HG03521 (cell line): ENCODE measurements around the gene WNK2.
"Not testable (repeated sequence)": the region's sequence is repeated elsewhere in the genome, so short reads cannot be mapped to it uniquely, and the experiment has no call there.

ENCODE experiments used
- ATAC-seq: cut with Tn5 transposase; IDR thresholded peaks from one replicate; pipeline ENCODE4 v1.9.1; 2021; ENCODE audit warnings: mild to moderate bottlenecking, moderate library complexity; ENCODE audit not compliant: unreplicated experiment

The WNK2 gene

DNA sequence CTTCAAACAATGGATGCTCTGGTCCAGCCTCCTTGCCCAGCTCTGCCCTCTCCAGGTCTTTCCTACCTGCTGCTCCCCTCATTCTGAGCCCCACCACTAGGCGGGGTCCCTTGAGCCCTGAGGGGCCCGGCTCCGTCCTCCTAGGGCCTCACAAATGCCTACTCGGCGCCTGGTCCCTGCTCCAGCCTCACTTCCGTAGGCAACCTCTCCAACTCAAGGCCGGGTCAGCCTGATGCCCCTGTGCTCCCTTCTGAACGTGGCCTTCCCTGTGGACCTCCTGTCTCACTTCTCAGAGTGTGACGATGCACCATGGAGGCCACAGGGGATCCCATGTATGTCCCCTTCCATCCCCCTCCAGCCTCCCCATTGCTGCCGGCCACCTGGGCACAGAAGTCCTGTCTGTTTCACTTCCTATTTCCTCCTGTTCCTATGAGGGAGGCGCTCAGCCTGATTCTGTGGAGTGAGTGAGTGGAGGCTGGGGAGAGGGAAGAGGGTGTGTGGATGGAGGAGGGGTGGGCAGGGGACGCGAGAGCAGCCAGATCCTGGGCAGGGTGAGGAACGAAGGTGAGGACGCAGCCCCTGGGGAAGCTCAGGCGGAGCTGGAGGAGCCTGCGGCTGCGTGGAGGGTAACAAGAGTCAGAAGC, 140.4 kb downstream of the WNK2 start:
- no peak for ATAC-seq

- ATAC-seq: no peak
Observed at GRCh38 chr9:93325307-93326035, 141.5 kb downstream of the WNK2 start.

GRCh38 chr9:93326056-93326455, 142.1 kb downstream of the WNK2 start:
- no peak for ATAC-seq

- no peak for ATAC-seq
Observed at GRCh38 chr9:93326654-93327053, 142.7 kb downstream of the WNK2 start.

GRCh38 chr9:93329629-93330280, 145.8 kb downstream of the WNK2 start:
- ATAC-seq: no peak

GRCh38 chr9:93332317-93332716, 148.4 kb downstream of the WNK2 start:
- ATAC-seq: no peak

- no peak for ATAC-seq
Observed at GRCh38 chr9:93336720-93337119, 152.8 kb downstream of the WNK2 start.

DNA sequence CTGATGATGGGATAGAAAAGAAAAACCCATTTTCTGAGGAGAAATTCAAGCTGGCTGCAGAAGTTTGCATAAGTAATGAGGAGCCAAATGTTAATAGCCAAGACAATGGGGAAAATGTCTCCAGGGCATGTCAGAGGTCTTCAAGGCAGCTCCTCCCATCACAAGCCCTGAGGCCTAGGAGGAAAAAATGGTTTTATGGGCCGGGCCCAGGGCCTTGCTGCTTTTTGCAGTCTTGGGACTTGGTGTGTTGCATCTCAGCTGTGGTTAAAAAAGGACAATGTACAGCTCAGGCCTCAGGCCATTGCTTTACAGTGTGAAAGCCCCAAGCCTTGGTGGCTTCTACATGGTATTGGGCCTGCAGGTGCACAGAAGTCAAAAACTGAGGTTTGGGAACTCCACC, 154.3 kb downstream of the WNK2 start:
- ATAC-seq: not testable (repeated sequence)

- no peak for ATAC-seq
Observed at GRCh38 chr9:93340091-93340490, 156.2 kb downstream of the WNK2 start.

DNA sequence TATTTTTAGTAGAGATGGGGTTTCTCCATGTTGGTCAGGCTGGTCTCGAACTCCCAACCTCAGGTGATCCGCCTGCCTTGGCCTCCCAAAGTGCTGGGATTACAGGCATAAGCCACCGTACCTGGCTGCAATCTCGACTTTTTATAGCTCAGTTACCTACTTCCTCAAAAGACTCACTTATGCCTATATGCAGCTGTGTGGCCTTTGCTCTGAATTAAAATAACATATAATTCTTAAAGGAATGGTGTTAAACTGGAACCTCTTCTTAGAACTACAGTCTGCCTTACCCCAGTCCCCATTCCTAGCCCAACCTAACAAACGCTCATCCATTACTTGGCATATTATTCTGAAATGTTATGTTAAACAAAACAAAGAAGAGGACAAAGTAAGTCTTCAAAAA, 157.9 kb downstream of the WNK2 start:
- ATAC-seq: not testable (repeated sequence)

DNA sequence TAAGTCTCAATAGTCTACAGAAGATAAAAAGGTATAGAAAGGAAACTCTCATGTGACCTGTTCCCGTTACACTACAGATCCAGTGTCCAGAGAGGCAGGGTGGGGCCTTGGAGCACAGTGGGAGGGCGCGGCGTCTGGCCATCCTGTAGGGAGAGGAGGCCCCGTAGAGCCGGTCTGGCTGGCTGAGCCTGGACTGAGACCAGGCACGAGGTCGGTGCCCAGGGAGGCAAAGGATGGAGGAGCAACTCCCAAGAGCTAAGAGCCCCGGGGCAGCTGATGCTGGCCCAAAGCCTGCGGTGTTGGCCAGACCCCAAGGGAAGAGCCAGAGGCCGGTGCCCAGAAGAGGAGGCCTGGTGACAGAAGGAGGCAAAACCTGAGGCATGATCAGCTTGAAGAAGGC, 158.5 kb downstream of the WNK2 start:
- not testable (repeated sequence) for ATAC-seq

GRCh38 chr9:93343663-93344062, 159.7 kb downstream of the WNK2 start:
- no peak for ATAC-seq

DNA sequence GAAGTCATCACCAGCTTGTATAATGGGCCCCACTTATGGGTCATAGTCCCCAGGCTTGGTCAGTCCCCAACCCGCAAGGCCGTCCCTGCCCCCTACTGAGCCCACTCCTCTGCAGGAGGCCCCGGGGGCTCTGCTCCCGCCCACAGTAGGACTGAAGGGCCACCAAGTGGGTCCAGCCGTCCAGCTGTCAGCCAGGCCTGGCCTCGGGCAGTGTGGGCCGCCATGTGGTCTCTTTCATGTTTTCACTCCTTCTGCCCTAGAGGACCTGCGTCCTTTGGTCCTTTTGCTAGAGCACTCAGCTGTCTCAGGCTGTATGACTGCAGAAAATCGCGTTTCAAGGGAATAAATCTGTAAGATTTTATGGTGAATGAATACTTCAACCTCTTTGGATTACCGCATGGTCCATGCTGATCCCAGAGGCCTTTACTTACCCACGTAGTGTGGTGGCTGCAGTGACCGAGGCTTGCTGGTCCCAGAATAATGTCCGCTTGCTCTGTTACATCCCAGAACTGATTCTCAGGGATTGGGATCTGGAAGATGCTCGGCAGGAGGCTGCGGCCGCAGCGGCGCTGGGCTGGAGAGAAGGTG, 161.8 kb downstream of the WNK2 start:
- no peak for ATAC-seq

DNA sequence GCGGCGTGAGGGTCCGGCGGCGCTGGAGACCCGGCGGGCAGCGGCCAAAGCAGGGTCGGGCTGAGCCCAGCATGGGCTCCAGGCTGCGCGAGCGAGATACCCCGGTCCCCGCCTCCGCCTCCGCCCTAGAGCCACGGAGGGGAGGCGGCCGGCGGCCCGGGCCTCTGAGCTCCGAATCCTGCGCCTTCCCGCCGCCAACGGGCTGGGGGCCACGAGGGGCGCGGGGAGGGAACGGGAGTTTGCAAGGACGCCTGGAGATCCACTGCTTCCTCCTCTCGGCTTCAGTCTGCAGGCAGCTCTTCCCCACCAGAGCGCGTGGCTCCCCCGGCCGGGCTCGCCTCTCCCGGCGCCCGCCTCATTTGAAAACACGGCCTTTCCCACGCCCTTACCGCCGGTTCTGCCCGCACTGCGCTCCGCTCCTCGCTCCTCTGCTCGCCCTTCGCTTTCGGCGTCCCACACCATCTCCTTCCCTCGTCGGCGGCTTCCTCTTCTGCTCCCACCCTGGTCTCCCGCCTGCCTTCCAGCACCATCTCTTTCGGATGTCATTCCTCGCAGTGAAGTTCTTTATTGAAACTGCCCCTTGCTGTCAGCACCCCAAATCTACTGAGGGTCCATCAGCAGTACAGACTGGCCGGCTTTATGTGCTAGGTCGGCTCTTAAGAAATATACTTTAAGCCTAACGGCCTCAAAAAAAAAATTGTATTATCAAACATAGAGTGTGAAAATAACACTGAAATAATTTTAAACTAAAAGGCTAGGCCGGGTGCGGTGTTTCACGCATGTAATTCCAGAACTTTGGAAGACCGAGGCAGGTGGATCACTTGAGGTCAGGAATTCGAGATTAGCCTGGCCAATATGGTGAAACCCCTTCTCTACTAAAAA, 162.5 kb downstream of the WNK2 start:
- ATAC-seq: no peak

- not testable (repeated sequence) for ATAC-seq
Observed at GRCh38 chr9:93347371-93347975, 163.5 kb downstream of the WNK2 start.

DNA sequence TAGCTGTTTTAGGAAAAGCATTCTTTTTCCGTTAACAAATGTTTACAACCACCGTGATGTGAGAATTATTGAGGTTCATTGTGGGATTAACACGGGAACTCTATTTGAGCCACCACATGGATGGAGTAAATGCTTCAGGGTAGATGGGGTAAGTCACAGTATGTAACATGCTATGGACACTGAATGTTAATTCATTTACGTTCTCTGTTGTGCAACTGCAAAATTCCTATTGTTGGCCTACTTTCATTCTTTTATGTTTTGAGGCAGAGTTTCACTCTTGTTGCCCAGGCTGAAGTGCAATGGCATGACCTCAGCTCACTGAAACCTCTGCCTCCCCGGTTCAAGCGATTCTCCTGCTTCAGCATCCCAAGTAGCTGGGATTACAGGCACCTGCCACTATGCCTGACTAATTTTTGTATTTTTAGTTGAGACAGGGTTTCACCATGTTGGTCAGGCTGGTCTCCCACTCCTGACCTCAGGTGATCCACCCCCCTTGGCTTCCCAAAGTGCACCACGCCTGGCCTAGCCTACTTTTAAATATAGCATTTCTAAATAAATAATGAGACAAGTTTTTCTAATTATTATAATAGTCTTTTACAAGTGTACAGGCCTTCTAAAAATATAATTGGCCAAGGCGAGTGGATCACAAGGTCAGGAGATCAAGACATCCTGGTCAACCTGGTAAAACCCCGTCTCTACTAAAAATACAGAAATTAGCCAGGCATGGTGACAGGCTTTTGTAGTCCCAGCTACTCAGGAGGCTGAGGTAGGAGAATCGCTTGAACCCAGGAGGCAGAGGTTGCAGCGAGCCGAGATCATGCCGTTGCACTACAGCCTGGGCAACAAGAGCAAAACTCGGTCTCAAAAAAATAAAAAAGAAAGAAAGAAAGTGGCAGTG, 169.7 kb downstream of the WNK2 start:
- ATAC-seq: not testable (repeated sequence)

DNA sequence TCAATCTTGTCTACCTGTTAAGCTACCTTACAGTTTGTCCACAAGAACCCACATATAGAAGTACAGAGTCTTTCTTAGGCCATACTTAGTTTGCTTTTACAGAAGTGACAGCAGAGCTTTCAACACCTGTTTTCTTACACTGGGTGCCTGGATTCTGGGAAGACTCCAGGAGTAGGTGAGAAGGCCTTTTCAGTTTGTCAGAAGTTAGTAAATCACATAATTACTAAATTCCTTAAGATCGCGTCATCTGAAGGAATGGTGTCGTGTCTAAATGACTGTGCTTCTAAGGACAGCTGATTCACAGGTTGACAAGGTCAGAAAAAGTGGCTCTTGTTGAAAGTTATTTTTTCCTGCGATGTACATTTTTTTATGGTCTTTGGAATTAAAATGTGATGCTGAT, 170.5 kb downstream of the WNK2 start:
- ATAC-seq: no peak

GRCh38 chr9:93355827-93356226, 171.9 kb downstream of the WNK2 start:
- ATAC-seq: no peak

- ATAC-seq: no peak
Observed at GRCh38 chr9:93357649-93358048, 173.7 kb downstream of the WNK2 start.
